NT2/D1 (cell line): ENCODE data around the gene CYP2C18.
A peak's percentile ranks its signal among the peaks of the same experiment; 100 is the strongest.
"Not testable (repeated sequence)": the region's sequence is repeated elsewhere in the genome, so short reads cannot be mapped to it uniquely, and the experiment has no call there.

ENCODE experiments used
- DNase-seq: peaks from one replicate; pipeline ENCODE4 v3.0.0-alpha.2; 2011; ENCODE audit warnings: low read depth, low spot score
- H3K27me3 ChIP-seq: 2 replicates; pipeline ENCODE4 v1.6.0; 2011; ENCODE audit warnings: mild to moderate bottlenecking; ENCODE audit not compliant: insufficient read length, insufficient read depth
- H3K36me3 ChIP-seq: 2 replicates; pipeline ENCODE4 v1.6.1; 2011; ENCODE audit warnings: mild to moderate bottlenecking, low read length, mixed read lengths; ENCODE audit not compliant: insufficient read depth, insufficient read length
- H3K4me1 ChIP-seq: 2 replicates; pipeline ENCODE4 v1.5.1; 2011; ENCODE audit not compliant: insufficient read depth, insufficient read length
- H3K4me3 ChIP-seq: 2 replicates; pipeline ENCODE4 v1.5.1; 2011; ENCODE audit warnings: low read depth; ENCODE audit not compliant: insufficient read length
- H3K9ac ChIP-seq: 2 replicates; pipeline ENCODE4 v1.6.0; 2011; ENCODE audit warnings: low read depth; ENCODE audit not compliant: insufficient read length
- H3K9me3 ChIP-seq: 2 replicates; pipeline ENCODE4 v1.5.1; 2011; ENCODE audit warnings: mild to moderate bottlenecking, low read length; ENCODE audit not compliant: insufficient read depth
- SUZ12 ChIP-seq: IDR thresholded peaks from 2 replicates; pipeline ENCODE4 v1.6.1; 2011; ENCODE audit not compliant: insufficient read length, insufficient read depth; ENCODE audit errors: extremely low read depth
- YY1 ChIP-seq: IDR thresholded peaks from 2 replicates; pipeline ENCODE4 v1.6.1; 2011; ENCODE audit not compliant: insufficient read length, insufficient read depth
- ZNF274 ChIP-seq: IDR thresholded peaks from 2 replicates; pipeline ENCODE4 v1.6.1; 2011; ENCODE audit warnings: mild to moderate bottlenecking, low read depth, low read length

The CYP2C18 gene

GRCh38 chr10:94757916-94758315 lies 74.4 kb downstream of the CYP2C18 start:
- peak; percentile 16 for DNase-seq
- H3K9ac ChIP-seq = no peak overlapping the region
- no peaks in the 10 kb centered on the region for H3K27me3 ChIP-seq
- H3K36me3 ChIP-seq = no peaks in the 10 kb centered on the region
- no peaks in the 10 kb centered on the region for H3K9me3 ChIP-seq
- TF ChIP-seq YY1 (no peak), SUZ12 (no peak), ZNF274 (no peak)
- peaks cover 2% of the 10 kb centered on the region for H3K4me1 ChIP-seq
- H3K4me3 ChIP-seq = no peak overlapping the region

- H3K9ac ChIP-seq = no peak overlapping the region
- no peak for DNase-seq
- H3K4me3 ChIP-seq = no peak overlapping the region
- H3K4me1 ChIP-seq = peaks cover 2% of the 10 kb centered on the region
- no peak for TF ChIP-seq ZNF274
- no peak for TF ChIP-seq SUZ12
- no peak for TF ChIP-seq YY1
- no peaks in the 10 kb centered on the region for H3K36me3 ChIP-seq
- no peaks in the 10 kb centered on the region for H3K27me3 ChIP-seq
- no peaks in the 10 kb centered on the region for H3K9me3 ChIP-seq
Measured at GRCh38 chr10:94760586-94761178, 77.2 kb downstream of the CYP2C18 start.

DNA sequence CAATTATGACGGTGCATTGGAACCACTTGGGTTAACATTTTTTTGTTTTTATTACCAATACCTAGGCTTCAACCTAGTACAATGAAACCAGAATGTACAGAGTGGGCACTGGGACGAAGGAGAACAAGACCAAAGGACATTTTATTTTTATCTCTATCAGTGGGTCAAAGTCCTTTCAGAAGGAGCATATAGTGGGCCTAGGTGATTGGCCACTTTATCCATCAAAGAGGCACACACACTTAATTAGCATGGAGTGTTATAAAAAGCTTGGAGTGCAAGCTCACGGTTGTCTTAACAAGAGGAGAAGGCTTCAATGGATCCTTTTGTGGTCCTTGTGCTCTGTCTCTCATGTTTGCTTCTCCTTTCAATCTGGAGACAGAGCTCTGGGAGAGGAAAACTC lies 78.9 kb downstream of the CYP2C18 start, which contains the start of gene CYP2C19:
CYP2C19 (plus strand) TSS at position 289 of the 400 bp plus-strand sequence; CDS start at position 314, 25 bp downstream.
- Histone ChIP-seq H3K9me3 (no peaks in the 10 kb centered on the region), H3K9ac (no peak within 1 kb of the TSS), H3K4me3 (no peak within 1 kb of the TSS), H3K4me1 (peaks cover 2% of the 10 kb centered on the region), H3K27me3 (no peaks in the 10 kb centered on the region), H3K36me3 (no peaks in the 10 kb centered on the region)
- TF ChIP-seq SUZ12 = no peak
- TF ChIP-seq ZNF274 = no peak
- TF ChIP-seq YY1 = no peak
- no peak for DNase-seq

DNA sequence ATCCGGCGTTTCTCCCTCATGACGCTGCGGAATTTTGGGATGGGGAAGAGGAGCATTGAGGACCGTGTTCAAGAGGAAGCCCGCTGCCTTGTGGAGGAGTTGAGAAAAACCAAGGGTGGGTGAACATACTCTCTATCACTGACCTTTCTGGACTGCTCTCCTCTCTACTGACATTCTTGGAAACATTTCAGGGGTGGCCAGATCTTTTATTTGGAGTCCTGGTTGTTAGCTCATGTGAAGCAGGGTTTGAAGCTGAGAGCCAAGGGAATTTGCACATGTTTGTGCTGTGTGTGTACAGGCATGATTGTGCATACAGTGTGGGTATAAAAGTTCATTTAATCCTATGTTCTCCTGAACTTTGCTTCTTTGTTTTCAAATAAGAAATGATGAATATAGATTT lies 91.9 kb downstream of the CYP2C18 start:
- not testable (repeated sequence) for H3K9ac ChIP-seq, H3K27me3 ChIP-seq, DNase-seq, H3K9me3 ChIP-seq, H3K4me3 ChIP-seq, H3K4me1 ChIP-seq, H3K36me3 ChIP-seq

- no peak for DNase-seq
- TF ChIP-seq SUZ12 = no peak
- TF ChIP-seq YY1 = no peak
- no peak for TF ChIP-seq ZNF274
- Histone ChIP-seq H3K27me3 (no peaks in the 10 kb centered on the region), H3K36me3 (no peaks in the 10 kb centered on the region), H3K9ac (no peak overlapping the region), H3K9me3 (no peaks in the 10 kb centered on the region), H3K4me3 (no peak overlapping the region), H3K4me1 (no peaks in the 10 kb centered on the region)
Measured at GRCh38 chr10:94777886-94778458, 94.4 kb downstream of the CYP2C18 start.

DNA sequence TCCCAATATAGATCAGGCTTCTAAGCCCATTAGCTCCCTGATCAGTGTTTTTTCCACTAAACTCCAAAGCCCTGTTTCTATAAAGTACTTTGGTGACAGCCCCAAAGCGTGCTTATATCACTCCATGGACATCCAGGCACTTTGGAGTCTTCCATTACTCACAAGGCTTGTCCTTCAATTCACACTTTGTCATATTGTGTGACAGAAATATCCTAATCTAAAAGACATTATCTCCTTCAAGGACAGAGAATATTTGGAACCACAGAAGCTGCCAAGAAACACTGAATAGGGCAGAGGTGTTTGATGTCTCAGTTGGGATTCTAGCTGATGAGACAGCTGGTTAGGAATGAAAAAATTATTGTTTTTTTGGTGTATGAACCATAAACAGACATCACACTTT lies 97.3 kb downstream of the CYP2C18 start:
- Histone ChIP-seq H3K4me1 (no peaks in the 10 kb centered on the region), H3K27me3 (no peaks in the 10 kb centered on the region), H3K9me3 (no peaks in the 10 kb centered on the region; the same call in 1 of the 2 replicates), H3K4me3 (no peak overlapping the region), H3K9ac (no peak overlapping the region), H3K36me3 (no peaks in the 10 kb centered on the region)
- TF ChIP-seq SUZ12 = no peak
- TF ChIP-seq ZNF274 = no peak
- no peak for DNase-seq

DNA sequence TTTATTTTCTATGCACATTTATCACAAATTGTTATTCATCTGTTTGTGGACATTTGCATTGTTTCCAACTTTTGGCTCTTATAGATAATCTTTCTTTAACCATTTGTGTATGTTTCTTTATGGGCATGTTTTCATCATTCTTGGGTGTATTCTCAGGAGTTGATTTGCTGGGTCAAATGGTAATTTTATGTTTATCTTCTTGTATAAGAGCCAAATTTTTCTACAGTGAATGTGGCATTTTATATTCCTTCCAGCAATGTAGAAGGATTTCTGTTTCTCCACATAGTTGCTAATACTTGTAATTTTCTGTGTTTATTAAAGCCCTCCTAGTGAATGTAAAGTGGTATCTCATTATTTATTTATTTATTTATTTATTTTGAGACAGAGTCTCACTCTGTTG lies 100.7 kb downstream of the CYP2C18 start:
- no peak for DNase-seq
- Histone ChIP-seq H3K27me3 (no peaks in the 10 kb centered on the region), H3K9ac (no peak overlapping the region), H3K36me3 (no peaks in the 10 kb centered on the region), H3K4me3 (no peak overlapping the region), H3K4me1 (no peaks in the 10 kb centered on the region), H3K9me3 (no peaks in the 10 kb centered on the region; the same call in 1 of the 2 replicates)
- no peak for TF ChIP-seq SUZ12
- no peak for TF ChIP-seq ZNF274
- TF ChIP-seq YY1 = no peak
